Measurements from ENCODE around the gene STEAP1B.

The STEAP1B gene

GRCh38 chr7:22418251-22419046 is 81.5 kb downstream of the STEAP1B start:
- H3K36me3 Mint-ChIP-seq (ENCODE audit: low read depth): no peaks in the 10 kb centered on the region
- no peak overlapping the region for H3K4me3 Mint-ChIP-seq
- H3K4me1 Mint-ChIP-seq (ENCODE audit: low read depth): no peaks in the 10 kb centered on the region
- no peaks in the 10 kb centered on the region for H3K9me3 Mint-ChIP-seq
- no peak overlapping the region for H3K27ac Mint-ChIP-seq
- H3K27me3 Mint-ChIP-seq: no peaks in the 10 kb centered on the region

GRCh38 chr7:22417841-22418240 is 82.1 kb downstream of the STEAP1B start:
- no peaks in the 10 kb centered on the region for H3K4me1 Mint-ChIP-seq (ENCODE audit: low read depth)
- H3K36me3 Mint-ChIP-seq (ENCODE audit: low read depth): no peaks in the 10 kb centered on the region
- no peak overlapping the region for H3K4me3 Mint-ChIP-seq
- no peaks in the 10 kb centered on the region for H3K9me3 Mint-ChIP-seq
- H3K27ac Mint-ChIP-seq: no peak overlapping the region
- no peaks in the 10 kb centered on the region for H3K27me3 Mint-ChIP-seq

GRCh38 chr7:22417349-22417748 is 82.6 kb downstream of the STEAP1B start:
- no peaks in the 10 kb centered on the region for H3K4me1 Mint-ChIP-seq (ENCODE audit: low read depth)
- no peak overlapping the region for H3K4me3 Mint-ChIP-seq
- H3K27me3 Mint-ChIP-seq: no peaks in the 10 kb centered on the region
- no peak overlapping the region for H3K27ac Mint-ChIP-seq
- no peaks in the 10 kb centered on the region for H3K36me3 Mint-ChIP-seq (ENCODE audit: low read depth)
- no peaks in the 10 kb centered on the region for H3K9me3 Mint-ChIP-seq

GRCh38 chr7:22414424-22414823 is 85.6 kb downstream of the STEAP1B start:
- H3K27ac Mint-ChIP-seq: no peak overlapping the region
- H3K9me3 Mint-ChIP-seq: no peaks in the 10 kb centered on the region
- H3K4me3 Mint-ChIP-seq: no peak overlapping the region
- no peaks in the 10 kb centered on the region for H3K4me1 Mint-ChIP-seq (ENCODE audit: low read depth)
- no peaks in the 10 kb centered on the region for H3K36me3 Mint-ChIP-seq (ENCODE audit: low read depth)
- H3K27me3 Mint-ChIP-seq: no peaks in the 10 kb centered on the region

- Mint-ChIP-seq H3K4me3 (no peak overlapping the region), H3K27me3 (no peaks in the 10 kb centered on the region), H3K9me3 (no peaks in the 10 kb centered on the region)
These were observed 86.8 kb downstream of the STEAP1B start for GRCh38 chr7:22413211-22413610.

GRCh38 chr7:22411977-22412693 is 87.9 kb downstream of the STEAP1B start:
- Mint-ChIP-seq H3K36me3 (ENCODE audit: low read depth) (no peaks in the 10 kb centered on the region), H3K4me1 (ENCODE audit: low read depth) (no peaks in the 10 kb centered on the region), H3K4me3 (no peak overlapping the region), H3K27me3 (no peaks in the 10 kb centered on the region), H3K9me3 (no peaks in the 10 kb centered on the region), H3K27ac (no peak overlapping the region)

More at GRCh38 chr7:22413211-22413610, 86.8 kb downstream of the STEAP1B start:
- Mint-ChIP-seq H3K27ac (no peak overlapping the region), H3K36me3 (ENCODE audit: low read depth) (no peaks in the 10 kb centered on the region), H3K4me1 (ENCODE audit: low read depth) (no peaks in the 10 kb centered on the region)

GRCh38 chr7:22406715-22407114 is 93.3 kb downstream of the STEAP1B start:
- no peaks in the 10 kb centered on the region for H3K27me3 Mint-ChIP-seq

GRCh38 chr7:22404421-22405023 is 95.5 kb downstream of the STEAP1B start:
- Mint-ChIP-seq H3K36me3 (ENCODE audit: low read depth) (no peaks in the 10 kb centered on the region), H3K27me3 (no peaks in the 10 kb centered on the region), H3K27ac (no peak overlapping the region), H3K9me3 (no peaks in the 10 kb centered on the region), H3K4me1 (ENCODE audit: low read depth) (peaks cover 18% of the 10 kb centered on the region), H3K4me3 (no peak overlapping the region)

More at GRCh38 chr7:22406715-22407114, 93.3 kb downstream of the STEAP1B start:
- Mint-ChIP-seq H3K4me3 (no peak overlapping the region), H3K9me3 (no peaks in the 10 kb centered on the region), H3K27ac (no peak overlapping the region), H3K4me1 (ENCODE audit: low read depth) (peaks cover 15% of the 10 kb centered on the region), H3K36me3 (ENCODE audit: low read depth) (no peaks in the 10 kb centered on the region)

GRCh38 chr7:22403344-22403743 is 96.6 kb downstream of the STEAP1B start:
- H3K27me3 Mint-ChIP-seq: no peaks in the 10 kb centered on the region
- H3K9me3 Mint-ChIP-seq: no peaks in the 10 kb centered on the region
- H3K4me1 Mint-ChIP-seq (ENCODE audit: low read depth): peaks cover 18% of the 10 kb centered on the region
- no peak overlapping the region for H3K27ac Mint-ChIP-seq
- H3K36me3 Mint-ChIP-seq (ENCODE audit: low read depth): no peaks in the 10 kb centered on the region
- H3K4me3 Mint-ChIP-seq: no peak overlapping the region

GRCh38 chr7:22402250-22402649 is 97.7 kb downstream of the STEAP1B start:
- Mint-ChIP-seq H3K4me3 (no peak overlapping the region), H3K4me1 (ENCODE audit: low read depth) (peaks cover 18% of the 10 kb centered on the region), H3K27ac (no peak overlapping the region), H3K9me3 (no peaks in the 10 kb centered on the region), H3K27me3 (no peaks in the 10 kb centered on the region), H3K36me3 (ENCODE audit: low read depth) (no peaks in the 10 kb centered on the region)

GRCh38 chr7:22400936-22401553 is 98.9 kb downstream of the STEAP1B start:
- no peaks in the 10 kb centered on the region for H3K9me3 Mint-ChIP-seq
- no peaks in the 10 kb centered on the region for H3K36me3 Mint-ChIP-seq (ENCODE audit: low read depth)
- no peak overlapping the region for H3K4me3 Mint-ChIP-seq
- peaks cover 18% of the 10 kb centered on the region for H3K4me1 Mint-ChIP-seq (ENCODE audit: low read depth)
- H3K27me3 Mint-ChIP-seq: no peaks in the 10 kb centered on the region
- H3K27ac Mint-ChIP-seq: no peak overlapping the region

GRCh38 chr7:22400150-22400814 is 99.7 kb downstream of the STEAP1B start:
- H3K4me3 Mint-ChIP-seq: no peak overlapping the region
- no peaks in the 10 kb centered on the region for H3K27me3 Mint-ChIP-seq
- H3K4me1 Mint-ChIP-seq (ENCODE audit: low read depth): peaks cover 18% of the 10 kb centered on the region
- H3K36me3 Mint-ChIP-seq (ENCODE audit: low read depth): no peaks in the 10 kb centered on the region
- no peaks in the 10 kb centered on the region for H3K9me3 Mint-ChIP-seq
- H3K27ac Mint-ChIP-seq: no peak overlapping the region

GRCh38 chr7:22399546-22399945 is 100.4 kb downstream of the STEAP1B start:
- Mint-ChIP-seq H3K4me1 (ENCODE audit: low read depth) (peaks cover 18% of the 10 kb centered on the region), H3K9me3 (no peaks in the 10 kb centered on the region), H3K27ac (no peak overlapping the region), H3K27me3 (no peaks in the 10 kb centered on the region), H3K4me3 (no peak overlapping the region), H3K36me3 (ENCODE audit: low read depth) (no peaks in the 10 kb centered on the region)

- Mint-ChIP-seq H3K4me1 (ENCODE audit: low read depth) (peaks cover 18% of the 10 kb centered on the region), H3K27me3 (no peaks in the 10 kb centered on the region), H3K4me3 (no peak overlapping the region), H3K36me3 (ENCODE audit: low read depth) (no peaks in the 10 kb centered on the region), H3K9me3 (no peaks in the 10 kb centered on the region), H3K27ac (no peak overlapping the region)
These were observed 100.9 kb downstream of the STEAP1B start for GRCh38 chr7:22399091-22399490.
